Measurements from ENCODE around the gene LSP1.

GRCh38 chr11:1916132-1916985 is 63.5 kb downstream of the LSP1 start:
- TF ChIP-seq CTCF (IDR thresholded peaks at IDR 0.05; ENCODE audit: low read depth, low read length) (no peak), POLR2A (IDR thresholded peaks at IDR 0.05; ENCODE audit: extremely low read depth, insufficient read length) (no peak)

Data from NB4 (cell line).